ENCODE measurements around the gene TAF10.

The TAF10 gene

GRCh38 chr11:6640036-6640984 lies 28.3 kb upstream of the TAF10 start:
- no peak for DNase-seq (ENCODE audit: low spot score)

GRCh38 chr11:6638429-6638828 lies 26.4 kb upstream of the TAF10 start:
- DNase-seq (ENCODE audit: low spot score) = no peak

- no peak for DNase-seq (ENCODE audit: low spot score)
Observed at GRCh38 chr11:6637871-6638270, 25.9 kb upstream of the TAF10 start.

- DNase-seq (ENCODE audit: low spot score) = no peak
Observed at GRCh38 chr11:6636480-6636879, 24.5 kb upstream of the TAF10 start.

GRCh38 chr11:6635082-6635932 lies 23.3 kb upstream of the TAF10 start:
- DNase-seq (ENCODE audit: low spot score) = no peak

GRCh38 chr11:6634534-6634933 lies 22.5 kb upstream of the TAF10 start:
- no peak for DNase-seq (ENCODE audit: low spot score)

GRCh38 chr11:6633422-6634408 lies 21.7 kb upstream of the TAF10 start:
- DNase-seq (ENCODE audit: low spot score) = no peak

GRCh38 chr11:6632116-6633073 lies 20.4 kb upstream of the TAF10 start:
- DNase-seq (ENCODE audit: low spot score) = no peak

- no peak for DNase-seq (ENCODE audit: low spot score)
Observed at GRCh38 chr11:6631361-6631890, 19.4 kb upstream of the TAF10 start.

- no peak for DNase-seq (ENCODE audit: low spot score)
Observed at GRCh38 chr11:6630632-6631291, 18.7 kb upstream of the TAF10 start.

GRCh38 chr11:6629892-6630631 lies 18.0 kb upstream of the TAF10 start:
- DNase-seq (ENCODE audit: low spot score) = no peak

GRCh38 chr11:6629573-6629891 lies 17.5 kb upstream of the TAF10 start:
- DNase-seq (ENCODE audit: low spot score) = no peak

- no peak for DNase-seq (ENCODE audit: low spot score)
Observed at GRCh38 chr11:6628526-6628925, 16.5 kb upstream of the TAF10 start.

- DNase-seq (ENCODE audit: low spot score) = no peak
Observed at GRCh38 chr11:6627762-6628241, 15.8 kb upstream of the TAF10 start.

- no peak for DNase-seq (ENCODE audit: low spot score)
Observed at GRCh38 chr11:6626971-6627761, 15.2 kb upstream of the TAF10 start.

GRCh38 chr11:6625832-6626420 lies 13.9 kb upstream of the TAF10 start:
- no peak for DNase-seq (ENCODE audit: low spot score)

GRCh38 chr11:6625156-6625831 lies 13.3 kb upstream of the TAF10 start:
- no peak for DNase-seq (ENCODE audit: low spot score)

All from CD4-positive, alpha-beta T cell treated with Interleukin-15 for 4 hours (primary cell).